ENCODE data around the gene ARHGAP25.

ARHGAP25 gene

DNA sequence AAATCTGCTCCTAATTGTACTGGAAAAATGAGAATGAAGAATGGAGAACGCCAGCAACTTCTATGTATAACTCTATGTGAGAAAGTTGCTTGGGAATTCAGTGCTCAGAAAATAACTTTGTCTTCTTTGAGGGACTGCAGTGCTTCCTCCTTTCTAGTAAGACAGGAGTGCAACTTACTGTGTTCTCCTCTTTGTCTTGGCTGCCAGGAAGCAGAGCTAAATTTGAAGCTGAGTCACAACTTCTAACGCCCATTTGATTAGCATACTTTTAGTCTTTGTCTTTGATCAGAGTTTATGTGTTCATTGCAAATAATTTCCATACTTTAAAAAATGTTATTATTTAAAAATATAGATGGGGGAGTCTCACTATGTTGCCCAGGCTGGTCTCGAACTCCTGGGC, 6.6 kb downstream of the ARHGAP25 start:
- in situ Hi-C loops (cut with HindIII; ENCODE audit: low sequenced_read_pairs) = no loop called here

DNA sequence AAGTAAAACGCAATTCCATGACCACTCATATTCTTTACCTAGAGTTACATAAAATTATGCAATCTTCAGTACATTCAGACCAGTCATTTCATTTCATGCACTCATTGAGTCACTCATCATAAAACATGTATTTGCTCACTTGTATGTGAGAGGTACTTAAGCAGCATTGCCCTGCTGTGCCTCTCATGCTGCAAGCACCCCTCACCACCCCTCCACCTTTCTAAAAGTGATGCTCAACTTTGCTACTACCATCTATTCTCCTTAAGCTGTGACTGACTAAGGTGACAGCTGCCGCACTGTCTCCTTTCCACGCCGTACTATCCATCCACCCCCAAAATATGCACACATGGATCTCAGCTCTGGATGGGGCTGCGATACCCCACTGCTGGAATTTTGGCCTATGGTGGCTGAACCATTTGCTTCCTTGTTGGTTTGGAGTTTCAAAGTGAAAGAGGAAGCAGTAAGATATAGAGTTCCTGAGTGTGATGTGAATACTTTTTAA, 7.2 kb downstream of the ARHGAP25 start:
- in situ Hi-C loops (cut with HindIII; ENCODE audit: low sequenced_read_pairs) = no loop called here

DNA sequence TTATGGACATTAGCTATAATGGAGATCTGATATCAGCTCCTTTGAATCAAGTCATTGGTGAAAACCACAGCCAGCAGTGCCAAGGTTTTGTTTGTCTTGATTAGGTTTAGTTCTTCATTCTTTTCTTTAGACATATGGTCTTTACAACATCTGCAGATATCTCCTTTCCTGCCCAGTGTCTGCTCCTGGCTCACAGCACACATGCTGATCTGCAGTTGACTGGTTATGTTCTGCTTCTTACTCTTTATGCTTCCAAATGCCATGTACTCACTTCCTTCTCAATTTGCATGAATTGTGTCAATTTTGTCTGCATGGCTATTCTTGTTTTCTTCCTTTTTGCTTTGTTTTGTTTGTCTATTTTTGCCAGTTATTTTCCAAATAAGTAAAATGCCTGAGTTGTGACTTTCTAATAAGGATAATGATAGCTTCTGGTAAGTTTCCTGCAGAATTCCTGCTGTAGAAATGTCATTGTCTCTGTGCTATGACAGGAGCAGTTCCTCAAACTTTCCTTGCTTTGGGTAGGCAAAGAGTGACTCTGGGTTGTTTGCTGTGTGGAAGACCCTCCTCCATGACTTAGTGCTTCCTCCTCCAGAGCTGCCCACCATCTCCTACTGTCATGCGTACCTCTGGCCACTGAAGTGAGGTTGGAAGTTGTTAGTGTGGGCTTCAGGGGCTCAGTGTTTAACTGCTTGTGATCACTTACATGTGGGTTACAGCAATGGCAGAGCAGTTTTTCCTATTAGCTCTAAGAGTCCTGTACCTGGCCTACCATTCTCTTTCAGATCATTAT, 8.2 kb downstream of the ARHGAP25 start:
- in situ Hi-C loops (cut with HindIII; ENCODE audit: low sequenced_read_pairs) = no loop called here

DNA sequence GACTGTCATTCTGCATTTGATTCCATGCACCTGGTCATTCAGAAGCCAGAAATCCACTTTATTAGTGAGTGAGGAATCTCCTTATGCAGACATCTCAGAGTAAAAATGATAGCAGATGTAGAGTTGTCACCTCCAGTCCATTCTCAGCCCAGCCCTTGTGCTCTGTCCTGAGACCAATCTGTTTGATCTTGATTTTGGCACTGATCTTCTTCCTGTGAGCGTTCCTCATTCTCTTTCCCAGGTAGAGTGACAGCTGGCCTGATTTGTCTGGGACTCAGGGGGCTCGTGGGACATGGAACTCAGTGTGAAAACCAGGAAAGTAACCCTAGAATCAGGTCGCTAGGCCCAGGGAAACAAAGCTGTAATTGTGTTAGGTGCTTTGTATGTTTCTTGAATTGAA, 8.9 kb downstream of the ARHGAP25 start:
- in situ Hi-C loops (cut with HindIII; ENCODE audit: low sequenced_read_pairs) = no loop called here

DNA sequence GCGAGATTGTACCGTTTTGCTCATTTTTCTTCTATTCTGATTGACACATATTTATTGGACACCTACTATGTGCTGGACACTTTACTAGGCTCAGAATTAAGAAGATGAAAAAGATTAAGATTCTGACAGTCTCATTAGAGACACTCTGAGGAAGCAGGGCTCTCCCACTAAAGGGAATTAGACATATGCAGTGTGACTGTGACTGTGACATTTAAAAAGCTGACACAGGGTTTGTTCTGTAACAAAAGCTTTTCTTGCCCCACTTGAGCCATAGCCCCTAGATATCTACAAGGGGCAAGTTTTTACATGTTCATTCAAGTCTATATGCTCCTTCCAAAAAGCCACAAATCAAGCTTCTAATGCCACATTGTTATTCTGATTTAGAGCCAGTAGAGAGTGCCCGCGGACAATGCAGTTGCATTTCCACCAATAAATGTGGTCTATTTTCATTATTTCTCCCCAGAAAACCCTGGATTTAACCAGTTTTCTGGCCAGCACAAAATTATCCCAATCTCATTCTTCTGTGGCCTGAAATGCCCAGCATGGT, 9.8 kb downstream of the ARHGAP25 start:
- in situ Hi-C loops (cut with HindIII; ENCODE audit: low sequenced_read_pairs) = no loop called here

- in situ Hi-C loops (cut with HindIII; ENCODE audit: low sequenced_read_pairs) = no loop called here
Measured at GRCh38 chr2:68745006-68745405, 10.4 kb downstream of the ARHGAP25 start.

GRCh38 chr2:68746408-68746807, 11.8 kb downstream of the ARHGAP25 start:
- in situ Hi-C loops (cut with HindIII; ENCODE audit: low sequenced_read_pairs) = no loop called here

DNA sequence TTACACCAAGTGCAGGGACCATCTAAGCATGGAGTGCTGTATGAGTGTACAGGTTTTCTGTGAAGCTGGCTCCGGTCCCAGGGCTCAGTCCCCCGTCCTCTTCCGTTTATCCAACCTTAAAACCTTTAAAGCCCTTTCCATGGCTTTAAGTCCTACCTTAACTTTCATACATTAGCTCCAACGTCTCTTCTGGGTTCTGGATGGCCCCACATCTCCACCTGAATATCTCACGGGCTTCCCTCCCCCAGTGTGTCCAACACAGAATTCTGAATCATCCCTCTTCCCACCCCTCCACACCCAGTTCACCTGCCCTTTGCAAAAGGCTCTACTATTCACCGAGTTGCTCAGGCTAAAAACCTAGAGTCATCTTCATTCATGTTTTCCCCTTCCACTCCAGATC, 12.8 kb downstream of the ARHGAP25 start:
- in situ Hi-C loops (cut with HindIII; ENCODE audit: low sequenced_read_pairs) = no loop called here

DNA sequence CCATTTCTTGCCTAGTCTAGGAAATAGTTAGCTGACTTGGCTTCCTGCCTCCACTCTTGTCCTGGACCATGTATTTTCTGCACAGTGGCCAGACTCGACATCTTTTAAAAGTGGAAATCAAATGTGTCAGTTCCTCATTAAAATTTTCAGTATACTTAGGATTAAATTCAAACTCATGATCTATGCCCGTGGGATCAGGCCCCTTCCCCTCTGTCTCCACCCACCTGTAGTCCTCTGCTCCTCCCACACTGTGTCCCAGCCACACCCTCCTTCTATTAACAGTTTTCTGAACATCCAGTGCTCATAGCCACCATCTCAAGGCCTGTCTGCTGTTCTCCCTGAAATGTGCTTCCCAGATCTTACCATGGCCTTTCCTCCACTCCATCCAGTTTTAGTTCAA, 13.3 kb downstream of the ARHGAP25 start:
- in situ Hi-C loops (cut with HindIII; ENCODE audit: low sequenced_read_pairs) = no loop called here

DNA sequence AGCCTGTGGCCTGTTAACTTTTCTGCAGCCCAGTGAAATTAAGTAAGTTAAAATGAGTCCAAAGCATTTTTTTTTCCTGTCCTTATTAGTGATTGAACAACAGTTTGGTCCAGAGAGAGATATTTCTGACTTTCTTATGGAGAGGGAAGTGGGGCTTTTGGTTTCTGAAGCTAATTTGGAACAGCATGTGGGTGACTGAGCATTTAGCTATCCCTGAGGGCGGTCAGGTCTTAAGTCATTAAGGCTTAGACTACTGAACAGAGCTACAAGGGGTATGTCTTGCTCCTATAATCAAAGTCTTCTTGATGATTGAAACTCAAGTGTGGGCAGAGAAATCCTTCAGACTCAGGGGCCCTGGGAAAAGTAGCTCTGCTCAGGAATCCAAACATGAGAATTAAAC, 14.0 kb downstream of the ARHGAP25 start:
- in situ Hi-C loops (cut with HindIII; ENCODE audit: low sequenced_read_pairs) = no loop called here

GRCh38 chr2:68749345-68749744, 14.7 kb downstream of the ARHGAP25 start:
- in situ Hi-C loops (cut with HindIII; ENCODE audit: low sequenced_read_pairs) = no loop called here

DNA sequence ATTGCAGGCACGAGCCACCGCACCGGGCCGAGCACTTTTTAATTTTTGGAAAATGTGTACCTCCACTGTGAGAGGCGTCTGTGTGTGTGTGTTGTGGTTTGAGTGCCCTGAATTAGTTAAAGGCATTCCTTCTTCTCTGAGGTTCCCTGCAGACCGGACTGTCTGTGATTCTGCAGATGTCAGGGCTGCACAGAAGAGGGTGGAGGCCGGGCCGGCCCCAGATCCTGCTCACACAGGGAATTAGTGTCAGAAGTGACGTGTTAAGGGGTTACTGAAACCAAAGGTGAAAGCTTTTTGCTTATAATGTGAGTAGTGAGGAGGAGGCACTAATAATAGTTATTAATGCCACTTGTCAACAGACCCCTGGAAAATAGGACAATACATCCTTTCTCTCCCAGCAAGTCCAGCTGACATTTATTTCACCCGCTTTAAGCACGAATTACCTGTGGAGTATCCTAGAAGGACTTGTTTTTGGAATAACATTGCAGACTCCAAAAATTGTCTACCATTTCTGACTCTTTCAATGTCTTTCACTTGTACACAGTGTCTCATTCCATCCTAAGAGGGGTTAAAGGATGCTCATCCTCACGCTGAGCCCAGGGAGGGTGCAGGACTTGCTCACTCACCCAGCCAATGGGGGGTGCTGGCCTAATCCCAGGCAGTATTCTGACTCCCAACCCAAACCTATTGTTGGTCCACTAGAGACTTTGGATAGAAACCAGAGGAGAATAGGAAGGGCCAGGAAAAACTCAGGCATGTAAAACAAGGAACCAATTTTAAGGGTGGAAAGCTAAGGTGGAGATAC, 16.2 kb downstream of the ARHGAP25 start:
- in situ Hi-C loops (cut with HindIII; ENCODE audit: low sequenced_read_pairs) = no loop called here

DNA sequence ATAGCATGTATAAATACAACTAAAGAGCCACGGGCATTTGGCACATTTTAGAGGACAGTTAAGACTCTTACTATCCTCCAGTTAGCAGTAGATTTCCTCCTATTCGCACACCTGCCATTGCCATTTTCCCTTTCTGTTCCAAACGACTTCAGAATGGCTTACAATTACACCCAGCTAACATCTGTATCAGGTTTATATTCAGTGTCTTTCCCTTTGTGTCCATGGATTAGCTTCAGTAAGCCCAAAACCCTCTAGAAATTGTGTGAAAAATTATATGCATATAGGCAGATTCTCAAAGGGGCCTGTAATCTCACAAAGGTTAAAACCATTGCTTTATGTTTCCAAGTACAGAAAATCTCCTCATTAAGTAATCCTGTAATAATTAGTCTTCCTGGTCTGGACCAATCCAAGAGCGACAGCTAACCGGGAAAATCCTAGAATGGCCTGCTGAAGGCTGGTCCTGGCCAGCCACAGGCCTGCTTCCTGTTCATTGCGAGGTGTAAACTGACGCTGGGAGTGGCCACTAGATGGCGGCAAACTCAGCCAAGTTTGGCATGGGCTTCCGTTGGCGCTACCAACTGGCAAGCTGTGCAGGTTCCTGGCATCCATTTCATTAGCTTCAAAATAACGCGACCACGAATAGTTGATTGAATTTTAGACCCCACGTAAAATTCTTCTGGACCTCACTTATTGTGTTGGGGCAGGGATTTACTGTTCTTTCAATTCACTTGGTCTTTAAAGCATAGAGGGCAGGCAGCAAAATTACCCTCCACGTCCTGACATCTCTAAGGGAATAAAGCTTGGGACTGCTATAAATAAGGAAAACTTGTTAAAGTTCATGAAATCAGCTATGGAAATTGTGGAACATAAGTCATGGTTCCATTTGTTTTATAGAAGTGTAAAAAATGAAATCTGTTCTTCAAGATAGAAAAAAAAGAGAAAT, 17.1 kb downstream of the ARHGAP25 start:
- in situ Hi-C loops (cut with HindIII; ENCODE audit: low sequenced_read_pairs) = no loop called here

GRCh38 chr2:68753318-68753717, 18.7 kb downstream of the ARHGAP25 start:
- in situ Hi-C loops (cut with HindIII; ENCODE audit: low sequenced_read_pairs) = no loop called here

DNA sequence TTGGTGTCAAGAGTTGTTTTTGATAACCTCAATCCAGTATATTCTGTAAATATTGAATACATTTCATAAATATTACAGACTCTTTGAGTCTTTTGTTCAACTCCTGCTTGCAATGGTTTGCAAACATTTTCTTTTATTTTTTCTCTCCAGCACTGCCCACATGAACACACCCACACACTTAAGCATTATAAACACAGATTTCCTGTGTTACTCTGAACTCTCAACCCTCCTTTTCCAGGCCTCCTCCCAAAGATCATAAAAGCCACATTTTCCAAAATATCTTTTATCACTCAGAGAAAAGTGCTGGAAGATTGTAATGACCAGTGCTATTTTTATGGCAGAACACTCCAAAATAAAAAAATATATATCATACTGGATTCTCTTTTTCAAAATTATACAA, 20.5 kb downstream of the ARHGAP25 start:
- in situ Hi-C loops (cut with HindIII; ENCODE audit: low sequenced_read_pairs) = no loop called here

GRCh38 chr2:68756178-68756577, 21.6 kb downstream of the ARHGAP25 start:
- in situ Hi-C loops (cut with HindIII; ENCODE audit: low sequenced_read_pairs) = no loop called here

DNA sequence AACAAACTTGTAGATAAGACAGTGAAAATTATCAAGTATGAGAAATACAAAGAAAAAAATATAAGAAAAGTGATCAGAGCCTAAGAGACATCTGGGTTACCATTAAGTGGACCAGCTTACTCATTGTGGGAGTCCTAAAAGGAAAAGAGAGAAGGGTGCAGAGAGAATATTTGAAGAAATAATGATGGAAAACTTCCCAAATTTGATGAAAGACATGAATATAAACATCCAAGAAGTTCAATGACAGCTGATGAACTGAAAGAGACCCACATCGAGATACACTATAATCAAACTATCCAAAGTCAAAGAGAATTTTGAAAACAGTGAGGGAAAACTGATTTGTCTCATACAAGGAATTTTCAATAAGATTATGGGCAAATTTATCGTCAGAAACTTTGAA, 22.5 kb downstream of the ARHGAP25 start:
- in situ Hi-C loops (cut with HindIII; ENCODE audit: low sequenced_read_pairs) = no loop called here

- in situ Hi-C loops (cut with HindIII; ENCODE audit: low sequenced_read_pairs) = no loop called here
Measured at GRCh38 chr2:68762100-68762499, 27.5 kb downstream of the ARHGAP25 start.

DNA sequence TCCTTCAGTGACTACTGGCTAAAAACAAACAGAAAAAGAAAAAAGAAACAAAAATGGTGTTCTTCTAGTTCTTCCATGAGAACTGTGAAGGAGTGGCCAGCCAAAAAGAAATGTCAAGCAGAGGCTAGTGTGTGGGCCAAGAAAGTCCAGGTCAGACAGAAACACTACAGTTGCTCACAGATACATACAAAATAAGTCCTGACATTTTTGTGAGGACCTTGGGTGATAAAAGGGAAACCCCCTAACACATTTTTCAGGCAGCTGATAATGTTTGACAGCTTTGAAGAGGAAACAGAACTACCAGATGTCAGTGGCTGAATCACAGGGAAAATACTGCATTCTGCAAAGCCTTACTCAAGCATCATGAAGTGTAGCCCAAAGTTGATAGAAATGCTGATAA, 28.1 kb downstream of the ARHGAP25 start:
- in situ Hi-C loops (cut with HindIII; ENCODE audit: low sequenced_read_pairs) = no loop called here

GRCh38 chr2:68764041-68764805, 29.6 kb downstream of the ARHGAP25 start:
- in situ Hi-C loops (cut with HindIII; ENCODE audit: low sequenced_read_pairs) = no loop called here

Data from DLD1 (cell line).